GM18861 (cell line): Measurements from ENCODE around the gene PTGFRN.
"Not testable (repeated sequence)": the region's sequence is repeated elsewhere in the genome, so short reads cannot be mapped to it uniquely, and the experiment has no call there.

Source experiments
- ATAC-seq: cut with Tn5 transposase; IDR thresholded peaks from one replicate; pipeline ENCODE4 v1.9.1; 2021; ENCODE audit not compliant: unreplicated experiment

PTGFRN gene

GRCh38 chr1:116915086-116915661 is 5.5 kb downstream of the PTGFRN start:
- no peak for ATAC-seq

DNA sequence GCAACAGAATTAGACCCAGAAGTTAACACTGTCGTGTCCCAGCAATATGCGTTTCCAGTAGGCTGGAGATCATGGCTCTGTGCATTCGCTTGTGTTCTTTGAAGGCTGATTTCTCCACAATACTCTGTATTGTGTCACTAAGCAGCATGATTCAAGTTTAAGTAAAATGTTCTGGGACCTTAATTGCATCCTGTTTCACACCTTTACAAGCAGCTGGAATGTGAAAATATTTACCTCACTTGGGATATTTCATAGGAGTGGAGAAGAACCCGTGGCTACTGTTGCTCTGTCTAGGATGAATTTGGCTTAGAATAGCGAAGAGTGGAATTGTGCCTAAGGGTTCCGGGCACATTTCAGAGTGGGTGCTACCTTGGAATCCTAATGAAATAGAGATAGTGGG is 6.3 kb downstream of the PTGFRN start:
- ATAC-seq, result no peak

DNA sequence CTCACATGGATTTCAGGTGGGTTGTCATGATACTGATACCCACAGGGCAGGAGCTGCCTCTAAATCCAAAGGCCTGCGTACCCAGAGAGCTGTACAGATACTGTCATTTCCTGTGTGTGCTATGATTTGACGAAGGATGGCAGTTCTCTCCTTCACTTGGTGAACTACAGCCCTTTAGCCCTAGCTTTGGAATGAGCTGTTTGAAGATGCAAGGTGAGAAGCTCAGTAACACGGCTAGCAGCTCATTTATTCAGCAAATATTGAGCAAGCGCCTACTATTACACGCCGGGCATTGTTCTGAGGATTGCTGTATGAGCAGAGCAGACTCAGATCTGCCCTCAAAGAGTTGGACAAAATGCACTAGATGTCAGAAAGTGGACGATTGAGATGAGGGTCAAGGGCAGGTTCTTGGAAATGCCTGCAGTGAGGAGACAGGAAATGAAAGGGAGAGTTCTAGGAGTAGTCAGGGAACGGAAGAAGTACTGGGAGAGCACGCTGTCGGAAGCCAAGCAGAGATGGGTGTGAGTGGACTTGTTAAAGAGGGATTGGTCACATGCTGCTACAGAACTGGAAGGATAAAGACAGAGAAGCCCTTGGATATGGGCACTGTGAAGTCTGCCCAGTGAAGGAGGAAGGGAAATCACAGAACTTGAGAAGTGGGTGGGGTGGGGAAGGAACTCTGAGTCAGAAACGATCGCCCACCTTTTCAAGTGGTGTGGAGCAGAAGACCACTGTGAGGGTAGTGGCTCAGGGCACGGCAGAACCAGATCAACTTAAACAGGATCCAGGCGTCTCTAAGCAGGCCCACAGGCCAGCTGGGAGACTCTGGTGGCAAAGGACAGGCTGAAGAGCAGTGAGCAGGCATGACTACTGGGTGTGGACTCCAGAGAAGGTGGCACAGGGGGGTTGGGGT is 7.1 kb downstream of the PTGFRN start:
- ATAC-seq, result no peak

- ATAC-seq, result no peak
Measured at GRCh38 chr1:116918714-116919357, 9.1 kb downstream of the PTGFRN start.

GRCh38 chr1:116919802-116920201 is 10.1 kb downstream of the PTGFRN start:
- no peak for ATAC-seq

GRCh38 chr1:116920211-116920610 is 10.5 kb downstream of the PTGFRN start:
- no peak for ATAC-seq

GRCh38 chr1:116921301-116921885 is 11.7 kb downstream of the PTGFRN start:
- no peak for ATAC-seq

DNA sequence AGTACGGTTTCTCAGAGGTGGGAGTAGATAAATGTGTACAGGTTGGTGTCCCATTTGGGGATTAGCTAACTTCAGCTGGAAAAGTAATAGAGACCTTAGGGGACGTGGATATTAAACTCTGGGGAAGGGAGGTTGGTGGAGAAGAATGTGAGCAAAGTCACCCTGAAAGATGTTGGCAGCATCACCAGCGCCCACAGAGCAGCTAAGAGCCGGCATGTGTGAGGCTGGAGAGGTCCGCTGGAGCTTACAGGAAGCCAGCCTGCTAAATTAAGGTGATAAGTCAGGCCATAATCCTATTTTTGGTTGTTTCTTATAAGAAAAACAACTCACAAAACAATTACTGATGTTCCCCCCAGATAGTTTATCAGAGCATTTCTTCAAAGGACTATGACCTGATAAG is 12.2 kb downstream of the PTGFRN start:
- no peak for ATAC-seq

DNA sequence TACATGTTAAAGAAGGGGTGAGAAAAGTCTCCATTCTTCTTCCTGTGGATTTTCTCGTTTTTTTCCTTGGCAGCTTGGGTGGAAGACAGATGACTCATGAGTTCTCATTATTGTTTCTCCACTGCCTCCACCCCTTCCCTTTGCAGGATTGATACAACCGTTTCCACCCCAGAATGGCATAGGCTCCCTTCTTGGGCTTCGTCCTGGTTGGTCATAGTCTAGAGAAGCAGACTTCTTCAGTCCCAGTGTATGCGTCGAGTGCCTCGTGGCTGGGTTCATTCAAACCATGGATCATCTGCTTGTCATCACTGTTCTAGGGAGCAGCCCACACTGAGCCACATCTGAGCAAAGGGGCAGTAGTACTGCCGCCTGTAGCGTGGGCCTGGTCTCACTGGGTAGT is 13.7 kb downstream of the PTGFRN start:
- no peak for ATAC-seq

GRCh38 chr1:116927049-116927798 is 17.5 kb downstream of the PTGFRN start:
- no peak for ATAC-seq

DNA sequence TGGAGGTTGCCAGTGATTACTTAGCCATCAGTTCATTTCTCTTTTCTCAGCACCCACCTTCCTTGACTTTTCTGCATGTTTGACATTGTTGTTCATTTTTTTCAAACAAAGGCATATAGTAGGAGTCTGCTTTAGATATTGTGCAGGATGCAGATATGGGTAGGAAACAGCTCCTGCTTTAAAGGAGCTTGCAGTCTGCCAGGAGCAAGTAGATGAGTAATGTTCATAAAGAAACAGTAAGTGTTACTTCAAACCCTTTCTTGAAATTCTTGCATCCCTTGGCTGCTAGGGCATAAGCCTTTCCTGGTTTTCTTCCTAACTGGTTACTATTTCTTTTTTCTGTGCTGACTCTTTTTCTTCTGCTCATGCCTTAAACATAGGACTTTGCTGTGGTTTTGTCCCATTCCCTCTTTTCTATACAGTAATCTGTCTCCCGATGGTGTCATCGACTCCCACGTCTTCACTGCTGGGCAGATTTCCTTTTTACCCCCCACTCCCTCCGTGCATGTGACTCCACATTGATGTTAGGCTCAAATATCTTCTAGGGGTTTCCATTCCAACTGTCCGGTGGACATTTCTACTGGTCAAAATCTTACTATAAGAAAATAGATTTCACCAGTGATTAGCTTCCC is 20.4 kb downstream of the PTGFRN start:
- ATAC-seq, result no peak

DNA sequence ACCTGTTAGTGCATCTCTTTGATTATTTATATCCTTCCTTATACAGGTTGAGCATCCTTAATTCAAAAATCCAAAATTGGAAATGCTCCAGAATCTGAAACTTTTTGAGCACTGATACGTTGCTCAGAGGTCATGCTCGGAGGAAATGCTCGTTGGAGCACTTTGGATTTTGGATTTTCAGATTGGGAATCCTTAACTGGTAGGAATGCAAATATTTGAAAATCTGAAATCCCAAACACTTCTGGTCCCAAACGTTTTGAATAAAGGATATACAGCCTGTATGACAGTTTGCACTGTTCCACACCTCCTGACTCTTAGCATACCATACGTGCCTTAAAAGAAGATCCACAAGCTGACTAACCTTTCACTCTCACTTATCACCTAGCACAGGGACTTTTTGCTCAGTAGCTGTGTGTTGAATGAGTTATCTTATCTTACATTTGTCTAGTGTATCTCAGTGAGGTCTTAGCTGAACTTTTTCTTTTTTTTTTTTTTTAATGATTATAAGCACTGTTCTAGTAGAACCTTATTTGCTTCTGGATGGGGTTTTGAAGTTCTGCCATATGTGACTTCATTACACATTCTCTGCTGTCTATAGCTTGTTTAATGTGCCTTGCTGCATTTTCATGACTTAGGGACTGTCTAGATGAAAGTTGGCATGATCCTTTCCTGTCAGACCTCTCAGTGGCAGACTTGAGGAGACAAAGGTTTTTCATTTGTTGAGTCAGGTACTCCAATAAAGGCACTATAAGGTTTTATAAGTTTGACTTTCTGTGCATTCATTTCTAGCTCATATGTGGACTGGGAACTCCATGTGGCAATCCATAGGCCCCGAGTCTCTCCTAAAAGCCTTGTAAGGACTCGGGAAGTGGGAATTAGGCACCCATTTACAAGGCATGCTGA is 21.6 kb downstream of the PTGFRN start:
- no peak for ATAC-seq

- ATAC-seq, result no peak
Measured at GRCh38 chr1:116933606-116934515, 24.1 kb downstream of the PTGFRN start.

GRCh38 chr1:116934586-116935207 is 25.0 kb downstream of the PTGFRN start:
- ATAC-seq, result no peak

GRCh38 chr1:116938216-116938615 is 28.5 kb downstream of the PTGFRN start:
- no peak for ATAC-seq

DNA sequence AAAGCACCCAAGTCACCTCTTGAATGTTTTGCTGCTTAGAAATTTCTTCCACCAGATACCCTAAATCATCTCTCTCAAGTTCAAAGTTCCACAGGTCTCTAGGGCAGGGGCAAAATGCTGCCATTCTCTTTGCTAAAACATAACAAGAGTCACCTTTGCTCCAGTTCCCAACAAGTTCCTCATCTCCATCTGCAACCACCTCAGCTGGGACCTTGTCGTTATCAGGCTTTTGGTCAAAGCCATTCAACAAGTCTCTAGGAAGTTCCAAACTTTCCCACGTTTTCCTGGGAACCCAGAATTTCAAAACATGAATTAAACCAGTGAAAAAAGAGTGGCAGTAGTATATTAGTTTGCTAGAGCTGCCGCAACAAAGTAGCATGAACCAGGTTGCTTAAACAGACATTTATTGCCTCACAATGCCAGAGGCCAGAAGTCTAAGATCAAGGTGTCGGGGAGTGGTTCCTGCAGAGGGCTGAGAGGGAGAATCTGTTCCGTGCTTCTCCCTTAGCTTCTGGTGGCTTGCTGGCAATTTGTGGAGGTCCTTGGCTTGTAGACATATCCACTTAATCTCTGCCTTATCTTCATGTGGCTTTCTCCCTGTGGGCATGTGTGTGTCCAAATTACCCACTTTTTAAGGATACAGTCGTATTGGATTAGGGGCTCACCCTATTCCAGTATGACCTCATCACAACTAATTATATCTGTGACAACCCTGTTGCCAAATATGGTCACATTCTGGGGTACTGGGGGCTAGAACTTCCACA is 30.2 kb downstream of the PTGFRN start:
- not testable (repeated sequence) for ATAC-seq
